Neutrophil (primary cell): ENCODE data around the gene MRPS35.

Source experiments
- H3K27ac ChIP-seq: fragments of 200-600 bp; sonication (generic); 2 replicates; pipeline ENCODE4 v1.5.1; 2016; ENCODE audit warnings: mild to moderate bottlenecking, moderate library complexity
- H3K27me3 ChIP-seq: fragments of 200-600 bp; sonication (generic); 2 replicates; pipeline ENCODE4 v1.6.0; 2016; ENCODE audit warnings: mild to moderate bottlenecking
- H3K36me3 ChIP-seq: fragments of 200-600 bp; sonication (generic); 2 replicates; pipeline ENCODE4 v1.5.1; 2017
- H3K4me1 ChIP-seq, 2 experiments: fragments of 200-600 bp in 1 of 2; sonication (generic) in 1 of 2; 1 replicate in 1 of 2; 2 replicates in 1 of 2; pipeline versions ENCODE4 v1.5.1 to v1.6.1; 2013 to 2016; ENCODE audit warnings: low read depth in 1 of 2, low read length in 1 of 2, mild to moderate bottlenecking in 1 of 2, moderate library complexity in 1 of 2; ENCODE audit not compliant: control insufficient read depth in 1 of 2, insufficient read depth in 1 of 2
- H3K4me3 ChIP-seq, 2 experiments: fragments of 200-600 bp in 1 of 2; sonication (generic) in 1 of 2; 1 replicate in 1 of 2; 2 replicates in 1 of 2; pipeline ENCODE4 v1.5.1; 2013 to 2016; ENCODE audit warnings: low read depth in 1 of 2, low read length in 1 of 2, mild to moderate bottlenecking in 1 of 2, moderate library complexity in 1 of 2
- H3K9me3 ChIP-seq: fragments of 200-600 bp; sonication (generic); 2 replicates; pipeline ENCODE4 v1.5.1; 2016
- TF ChIP-seq, protein P1 (sequence below): fragments of 200-600 bp; sonication (generic); IDR thresholded peaks from 2 replicates; pipeline ENCODE4 v1.5.1; 2016; ENCODE audit warnings: antibody characterized with exemption

MRPS35 gene

GRCh38 chr12:27802936-27803335, 92.3 kb downstream of the MRPS35 start:
- Histone ChIP-seq H3K4me1 (peaks cover 8 to 27% of the 10 kb centered on the region in 2 experiments), H3K27ac (no peak overlapping the region), H3K36me3 (peaks cover 7% of the 10 kb centered on the region), H3K4me3 (no peak overlapping the region), H3K27me3 (no peaks in the 10 kb centered on the region), H3K9me3 (no peaks in the 10 kb centered on the region)
- TF ChIP-seq, protein P1, sequence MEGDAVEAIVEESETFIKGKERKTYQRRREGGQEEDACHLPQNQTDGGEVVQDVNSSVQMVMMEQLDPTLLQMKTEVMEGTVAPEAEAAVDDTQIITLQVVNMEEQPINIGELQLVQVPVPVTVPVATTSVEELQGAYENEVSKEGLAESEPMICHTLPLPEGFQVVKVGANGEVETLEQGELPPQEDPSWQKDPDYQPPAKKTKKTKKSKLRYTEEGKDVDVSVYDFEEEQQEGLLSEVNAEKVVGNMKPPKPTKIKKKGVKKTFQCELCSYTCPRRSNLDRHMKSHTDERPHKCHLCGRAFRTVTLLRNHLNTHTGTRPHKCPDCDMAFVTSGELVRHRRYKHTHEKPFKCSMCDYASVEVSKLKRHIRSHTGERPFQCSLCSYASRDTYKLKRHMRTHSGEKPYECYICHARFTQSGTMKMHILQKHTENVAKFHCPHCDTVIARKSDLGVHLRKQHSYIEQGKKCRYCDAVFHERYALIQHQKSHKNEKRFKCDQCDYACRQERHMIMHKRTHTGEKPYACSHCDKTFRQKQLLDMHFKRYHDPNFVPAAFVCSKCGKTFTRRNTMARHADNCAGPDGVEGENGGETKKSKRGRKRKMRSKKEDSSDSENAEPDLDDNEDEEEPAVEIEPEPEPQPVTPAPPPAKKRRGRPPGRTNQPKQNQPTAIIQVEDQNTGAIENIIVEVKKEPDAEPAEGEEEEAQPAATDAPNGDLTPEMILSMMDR: no peak

- H3K27ac ChIP-seq: no peak overlapping the region
- H3K36me3 ChIP-seq: no peaks in the 10 kb centered on the region
- H3K9me3 ChIP-seq: no peaks in the 10 kb centered on the region
- TF ChIP-seq, protein P1: no peak
- H3K4me1 ChIP-seq: peaks cover 8 to 23% of the 10 kb centered on the region in 2 experiments
- no peak overlapping the region for H3K4me3 ChIP-seq
- no peaks in the 10 kb centered on the region for H3K27me3 ChIP-seq
Measured at GRCh38 chr12:27805238-27805637, 94.6 kb downstream of the MRPS35 start.
